Skeletal muscle tissue (tissue), 5 donors: ENCODE measurements around the gene PKP3. TPM values are rescaled to one million over a fixed set of nuclear protein-coding genes. Genes with fewer than 3 reads are reported as not detected.

Experiments used
- H3K27ac ChIP-seq: one replicate; pipeline ENCODE4 v1.7.0; 2013; ENCODE audit warnings: mild to moderate bottlenecking, low read depth, low read length, inconsistent platforms
- H3K27me3 ChIP-seq, 3 donors: one replicate each; pipeline ENCODE4 v1.7.0; 2013; ENCODE audit warnings: low read length in 3 of 3; ENCODE audit not compliant: control insufficient read depth in 3 of 3, insufficient read depth in 3 of 3
- H3K36me3 ChIP-seq, 3 donors: one replicate each; pipeline ENCODE4 v1.7.0; 2013; ENCODE audit warnings: low read length in 3 of 3; ENCODE audit not compliant: control insufficient read depth in 3 of 3, insufficient read depth in 3 of 3
- H3K4me1 ChIP-seq, 3 donors: one replicate each; pipeline ENCODE4 v1.7.0; 2013; ENCODE audit warnings: low read length in 3 of 3, mild to moderate bottlenecking in 3 of 3; ENCODE audit not compliant: control insufficient read depth in 3 of 3, insufficient read depth in 3 of 3
- H3K4me3 ChIP-seq, 3 donors: one replicate each; pipeline ENCODE4 v1.7.0; 2013; ENCODE audit warnings: low read length in 3 of 3
- H3K9ac ChIP-seq, 3 donors: one replicate each; pipeline ENCODE4 v1.7.0; 2013; ENCODE audit warnings: low read length in 3 of 3, mild to moderate bottlenecking in 3 of 3, moderate library complexity in 2 of 3, low read depth in 1 of 3
- H3K9me3 ChIP-seq, 3 donors: one replicate each; pipeline ENCODE4 v1.7.0; 2013; ENCODE audit warnings: low read length in 3 of 3; ENCODE audit not compliant: control insufficient read depth in 3 of 3
- small RNA-seq: library from RNA; depleted of rRNA; stranded (forward); fragments of <200 nt; gene quantifications from one replicate; pipeline ENCODE3, GENCODE V24; 2014
- total RNA-seq: library from RNA; depleted of rRNA; stranded (reverse); fragments of >200 nt; gene quantifications from one replicate; pipeline ENCODE4 v1.2.3, GENCODE V29; 2014
- donor health status: Osteomylitis.

The PKP3 gene
- total RNA-seq, 1 donor from 2014 or later, result 1.0 TPM

DNA sequence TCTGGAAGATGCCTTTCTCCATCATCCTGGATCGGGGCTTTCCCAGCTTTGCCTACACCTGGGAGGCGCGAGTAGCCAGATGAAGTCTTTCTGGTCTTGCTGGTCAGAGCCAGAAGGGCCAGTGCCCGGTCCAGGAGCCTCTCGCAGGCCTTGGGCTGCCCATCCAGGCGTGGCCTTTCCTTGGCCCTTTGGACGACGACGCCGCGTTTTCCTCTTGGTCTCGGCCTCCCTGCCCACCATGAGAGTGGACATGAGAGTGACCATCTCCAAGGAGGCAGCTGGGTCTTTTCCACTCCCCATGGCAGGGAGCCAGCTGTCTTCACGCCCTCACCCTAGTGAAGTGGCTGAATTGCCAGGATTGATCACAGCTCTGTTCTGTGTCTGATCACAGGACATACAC lies 59.6 kb downstream of the PKP3 start:
- peaks cover 23 to 35% (median 23%) of the 10 kb centered on the region in 3 donors for H3K4me1 ChIP-seq
- no peak overlapping the region for H3K9ac ChIP-seq
- H3K36me3 ChIP-seq, result peaks cover 17 to 23% (median 17%) of the 10 kb centered on the region in 3 donors
- H3K4me3 ChIP-seq, result no peak overlapping the region
- no peak overlapping the region for H3K27ac ChIP-seq
- no peaks in the 10 kb centered on the region for H3K27me3 ChIP-seq
- no peaks in the 10 kb centered on the region for H3K9me3 ChIP-seq

- no peak overlapping the region for H3K27ac ChIP-seq
- H3K27me3 ChIP-seq, result no peaks in the 10 kb centered on the region
- H3K9me3 ChIP-seq, result no peaks in the 10 kb centered on the region
- H3K36me3 ChIP-seq, result peaks cover 17 to 23% (median 17%) of the 10 kb centered on the region in 3 donors
- peaks cover 19 to 31% (median 19%) of the 10 kb centered on the region in 3 donors for H3K4me1 ChIP-seq
- no peak overlapping the region for H3K4me3 ChIP-seq
- peak overlapping the region in 1 of 3 donors; percentile 8 for H3K9ac ChIP-seq
Observed at GRCh38 chr11:454043-454442, 60.0 kb downstream of the PKP3 start.

Small RNA genes within 50 kb of the gene (small RNA-seq; reads per million reads assigned to genes)
- not detected for gene RN7SL838P

Other genes with a start within 250 kb of the PKP3 start
- gene SCGB1C1, start 201.1 kb upstream of the PKP3 start, total RNA-seq, result not detected
- 8.9 TPM for gene BET1L, start 186.8 kb upstream of the PKP3 start, total RNA-seq
- 87.7 TPM for gene RIC8A, start 186.5 kb upstream of the PKP3 start, total RNA-seq
- 14.6 TPM for gene SIRT3, start 157.9 kb upstream of the PKP3 start, total RNA-seq
- 104 TPM for gene PSMD13, start 157.2 kb upstream of the PKP3 start, total RNA-seq
- gene NLRP6, start 115.8 kb upstream of the PKP3 start, total RNA-seq, result not detected
- 2.6 TPM for gene PGGHG, start 105.1 kb upstream of the PKP3 start, total RNA-seq
- not detected for gene IFITM5, start 94.7 kb upstream of the PKP3 start, total RNA-seq
- gene IFITM2, start 86.4 kb upstream of the PKP3 start, total RNA-seq, result 6.3 TPM
- gene IFITM1, start 80.2 kb upstream of the PKP3 start, total RNA-seq, result 13.0 TPM
- 15.7 TPM for gene IFITM3, start 73.3 kb upstream of the PKP3 start, total RNA-seq
- gene B4GALNT4, start 24.7 kb upstream of the PKP3 start, total RNA-seq, result 5.2 TPM
- gene SIGIRR, start 20.8 kb downstream of the PKP3 start, total RNA-seq, result 5.7 TPM
- not detected for gene ANO9, start 47.8 kb downstream of the PKP3 start, total RNA-seq
- 21.4 TPM for gene PTDSS2, start 56.1 kb downstream of the PKP3 start, total RNA-seq
- 84.5 TPM for gene RNH1, start 113.0 kb downstream of the PKP3 start, total RNA-seq
- 63.2 TPM for gene HRAS, start 141.4 kb downstream of the PKP3 start, total RNA-seq
- gene LRRC56, start 143.3 kb downstream of the PKP3 start, total RNA-seq, result under 0.01 TPM
- under 0.01 TPM for gene LMNTD2, start 166.5 kb downstream of the PKP3 start, total RNA-seq
- 0.52 TPM for gene RASSF7, start 166.8 kb downstream of the PKP3 start, total RNA-seq
- 21.9 TPM for gene PHRF1, start 182.3 kb downstream of the PKP3 start, total RNA-seq
- gene IRF7, start 221.7 kb downstream of the PKP3 start, total RNA-seq, result 6.8 TPM
- 1.0 TPM for gene CDHR5, start 230.7 kb downstream of the PKP3 start, total RNA-seq
- 74.6 TPM for gene SCT, start 233.0 kb downstream of the PKP3 start, total RNA-seq
- not detected for gene DRD4, start 243.1 kb downstream of the PKP3 start, total RNA-seq